ENCODE data around the gene DDX27. TPM values are rescaled to one million over a fixed set of nuclear protein-coding genes. Genes with fewer than 3 reads are reported as not detected.

Gene DDX27
- total and polyA plus RNA-seq, 2 of the 13 experiments (the other 11 are each of a cell fraction or from before 2014, with no cell fraction given): 42.6 to 72.8 TPM

GRCh38 chr20:49278036-49278817 lies 59.0 kb downstream of the DDX27 start, which contains the start of gene ZNFX1 (continued):
- no peak; the same call in 1 of the 2 replicates for TF ChIP-seq CHD4 (IDR thresholded peaks at IDR 0.05; ENCODE audit: borderline replicate concordance, low read length)
- peak; percentile 92 for TF ChIP-seq MEIS2 (CRISPR knock-in tag; IDR thresholded peaks at IDR 0.05)
- TF ChIP-seq KLF13 (CRISPR knock-in tag; IDR thresholded peaks at IDR 0.05): no peak
- peak; percentile 94 for TF ChIP-seq ZBTB3 (CRISPR knock-in tag; IDR thresholded peaks at IDR 0.05; ENCODE audit: borderline replicate concordance, low read depth)
- TF ChIP-seq ZNF232 (CRISPR knock-in tag; IDR thresholded peaks at IDR 0.05; ENCODE audit: borderline replicate concordance): peak; percentile 99
- TF ChIP-seq, protein P1, sequence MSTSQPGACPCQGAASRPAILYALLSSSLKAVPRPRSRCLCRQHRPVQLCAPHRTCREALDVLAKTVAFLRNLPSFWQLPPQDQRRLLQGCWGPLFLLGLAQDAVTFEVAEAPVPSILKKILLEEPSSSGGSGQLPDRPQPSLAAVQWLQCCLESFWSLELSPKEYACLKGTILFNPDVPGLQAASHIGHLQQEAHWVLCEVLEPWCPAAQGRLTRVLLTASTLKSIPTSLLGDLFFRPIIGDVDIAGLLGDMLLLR (CRISPR knock-in tag; IDR thresholded peaks at IDR 0.05): peak; percentile 80
- no peak; the same call in 1 of the 2 replicates for TF ChIP-seq ZBTB4 (CRISPR knock-in tag; IDR thresholded peaks at IDR 0.05; ENCODE audit: borderline replicate concordance)
- peak; percentile 98 for TF ChIP-seq SALL2 (CRISPR knock-in tag; IDR thresholded peaks at IDR 0.05)
- TF ChIP-seq ZNF362 (CRISPR knock-in tag; IDR thresholded peaks at IDR 0.05; ENCODE audit: borderline replicate concordance): 0 out of 2 replicates have a peak, but pooled peaks have one; percentile 72
- no peak for TF ChIP-seq PLSCR1 (CRISPR knock-in tag; IDR thresholded peaks at IDR 0.05; ENCODE audit: borderline replicate concordance)
- peak; percentile 97 for TF ChIP-seq TP53 (CRISPR knock-in tag; conservative IDR thresholded peaks at IDR 0.05)
- TF ChIP-seq HDAC2 (CRISPR knock-in tag; IDR thresholded peaks at IDR 0.05): peak; percentile 64
- TF ChIP-seq SUZ12 (IDR thresholded peaks at IDR 0.05; ENCODE audit: low read depth, low read length): peak; percentile 87
- peak; percentile 61; the same call in 1 of the 2 replicates for TF ChIP-seq FOXK2 (IDR thresholded peaks at IDR 0.05)
- TF ChIP-seq CBX5 (CRISPR knock-in tag; IDR thresholded peaks at IDR 0.05; ENCODE audit: borderline replicate concordance): no peak
- TF ChIP-seq PCBP2 (optimal IDR thresholded peaks at IDR 0.05; ENCODE audit: low read depth, low read length, poor library complexity, severe bottlenecking): peak; percentile 4
- peak; percentile 97 for TF ChIP-seq ZSCAN31 (CRISPR knock-in tag; IDR thresholded peaks at IDR 0.05; ENCODE audit: low read depth)
- peak; percentile 88 for TF ChIP-seq ZNF205 (CRISPR knock-in tag; IDR thresholded peaks at IDR 0.05)
- peak; percentile 83 for TF ChIP-seq ISL2 (CRISPR knock-in tag; IDR thresholded peaks at IDR 0.05)
- TF ChIP-seq NR2C2 (CRISPR knock-in tag; IDR thresholded peaks at IDR 0.05; ENCODE audit: borderline replicate concordance): peak; percentile 89
- TF ChIP-seq GATAD1 (CRISPR knock-in tag; IDR thresholded peaks at IDR 0.05): peak; percentile 76
- TF ChIP-seq, protein P2, sequence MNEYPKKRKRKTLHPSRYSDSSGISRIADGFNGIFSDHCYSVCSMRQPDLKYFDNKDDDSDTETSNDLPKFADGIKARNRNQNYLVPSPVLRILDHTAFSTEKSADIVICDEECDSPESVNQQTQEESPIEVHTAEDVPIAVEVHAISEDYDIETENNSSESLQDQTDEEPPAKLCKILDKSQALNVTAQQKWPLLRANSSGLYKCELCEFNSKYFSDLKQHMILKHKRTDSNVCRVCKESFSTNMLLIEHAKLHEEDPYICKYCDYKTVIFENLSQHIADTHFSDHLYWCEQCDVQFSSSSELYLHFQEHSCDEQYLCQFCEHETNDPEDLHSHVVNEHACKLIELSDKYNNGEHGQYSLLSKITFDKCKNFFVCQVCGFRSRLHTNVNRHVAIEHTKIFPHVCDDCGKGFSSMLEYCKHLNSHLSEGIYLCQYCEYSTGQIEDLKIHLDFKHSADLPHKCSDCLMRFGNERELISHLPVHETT (CRISPR knock-in tag; conservative IDR thresholded peaks at IDR 0.05): peak; percentile 73
- TF ChIP-seq FOXJ3 (CRISPR knock-in tag; IDR thresholded peaks at IDR 0.05; ENCODE audit: borderline replicate concordance): peak; percentile 92
